K562 (cell line): ENCODE data around the gene TEX50. TPM values are rescaled to one million over a fixed set of nuclear protein-coding genes. Genes with fewer than 3 reads are reported as not detected.

Experiments used
- EGR1 ChIP-seq: fragments of 450-650 bp; conservative IDR thresholded peaks from 2 replicates; pipeline ENCODE4 v1.6.1; 2017; ENCODE audit warnings: mild to moderate bottlenecking
- FOXJ2 ChIP-seq: fragments of 200-800 bp; sonication (Bioruptor generic); IDR thresholded peaks from 2 replicates; pipeline ENCODE4 v1.6.1; 2016; ENCODE audit warnings: missing genetic modification characterization, missing compliant biosample characterization
- FOXJ3 ChIP-seq: sonication (generic); formaldehyde crosslinking; IDR thresholded peaks from 2 replicates; pipeline ENCODE4 v1.4.0; 2020; ENCODE audit warnings: mild to moderate bottlenecking, missing genetic modification reagents
- HDGF ChIP-seq: fragments of 450-650 bp; IDR thresholded peaks from 2 replicates; pipeline ENCODE4 v1.6.1; 2016
- HNRNPH1 ChIP-seq: fragments of 200-400 bp; formaldehyde crosslinking; optimal IDR thresholded peaks from 2 replicates; pipeline ENCODE3; 2017; ENCODE audit warnings: low read depth, mild to moderate bottlenecking, low read length, moderate library complexity
- MTA2 ChIP-seq: fragments of 450-650 bp; IDR thresholded peaks from 2 replicates; pipeline ENCODE4 v1.6.1; 2016; ENCODE audit warnings: low read depth
- MYNN ChIP-seq, 2 experiments: sonication (generic); formaldehyde crosslinking in 1 of 2; IDR thresholded peaks; 2 replicates each; pipeline versions ENCODE4 v1.5.0 to v1.6.1; 2016 to 2020; ENCODE audit warnings: antibody characterized with exemption in 1 of 2, missing genetic modification reagents in 1 of 2
- NRF1 ChIP-seq, 2 experiments: fragments of 450-650 bp; IDR thresholded peaks in 1 of 2; conservative IDR thresholded peaks in 1 of 2; 2 replicates each; pipeline ENCODE4 v1.6.1; 2014; ENCODE audit warnings: mild to moderate bottlenecking in 2 of 2
- RREB1 ChIP-seq: fragments of 250-450 bp; sonication (Bioruptor Pico); IDR thresholded peaks from 2 replicates; pipeline ENCODE4 v1.4.0; 2020
- SP2 ChIP-seq: IDR thresholded peaks from 2 replicates; pipeline ENCODE4 v1.6.1; 2011; ENCODE audit warnings: mild to moderate bottlenecking, low read depth, low read length, moderate library complexity; ENCODE audit not compliant: poor library complexity, severe bottlenecking; ENCODE audit errors: extremely low read depth
- TAL1 ChIP-seq: fragments of 450-650 bp; IDR thresholded peaks from 2 replicates; pipeline ENCODE4 v1.6.1; 2016; ENCODE audit warnings: mild to moderate bottlenecking
- TFAM ChIP-seq: fragments of 250-450 bp; sonication (Bioruptor Pico); conservative IDR thresholded peaks from 2 replicates; pipeline ENCODE4 v1.5.0; 2021; ENCODE audit warnings: mild to moderate bottlenecking, moderate library complexity
- THAP7 ChIP-seq: fragments of 250-450 bp; sonication (Bioruptor Pico); IDR thresholded peaks from 2 replicates; pipeline ENCODE4 v1.5.0; 2021
- polyA plus RNA-seq, 8 experiments: library from polyadenylated mRNA; depleted of rRNA in 4 of 8; stranded (reverse) in 5 of 8; unstranded in 3 of 8; fragments of >200 nt; fragmentation: Nextera tagmentation in 2 of 8; fragmentation: Illumina TruSeq in 1 of 8; extraction: Ambion mirVana in 2 of 8; extraction: Trizol in 1 of 8; gene quantifications; 2 replicates each; pipeline versions ENCODE4 v1.2.1 to v1.2.3, GENCODE V29; 2011 to 2014; ENCODE audit warnings: inconsistent platforms in 1 of 8, missing spikeins in 1 of 8
- total RNA-seq, 7 experiments: library from RNA; depleted of rRNA in 6 of 7; stranded (reverse); fragments of >200 nt in 6 of 7; fragmentation: Illumina TruSeq in 2 of 7; extraction: Trizol in 2 of 7; gene quantifications; 2 replicates each; pipeline versions ENCODE4 v1.2.1 to v1.2.3, GENCODE V29; 2011 to 2021; ENCODE audit warnings: low replicate concordance in 1 of 7
- TF ChIP-seq, protein P1 (sequence below), 2 experiments: fragments of 450-650 bp; IDR thresholded peaks; 2 replicates each; pipeline ENCODE4 v1.6.1; 2016; ENCODE audit warnings: mild to moderate bottlenecking in 2 of 2, borderline replicate concordance in 1 of 2, low read depth in 1 of 2, moderate library complexity in 1 of 2

TEX50 gene
- total and polyA plus RNA-seq, 9 of the 15 experiments (the other 6 are each of a cell fraction or from before 2014, with no cell fraction given), result not detected

DNA sequence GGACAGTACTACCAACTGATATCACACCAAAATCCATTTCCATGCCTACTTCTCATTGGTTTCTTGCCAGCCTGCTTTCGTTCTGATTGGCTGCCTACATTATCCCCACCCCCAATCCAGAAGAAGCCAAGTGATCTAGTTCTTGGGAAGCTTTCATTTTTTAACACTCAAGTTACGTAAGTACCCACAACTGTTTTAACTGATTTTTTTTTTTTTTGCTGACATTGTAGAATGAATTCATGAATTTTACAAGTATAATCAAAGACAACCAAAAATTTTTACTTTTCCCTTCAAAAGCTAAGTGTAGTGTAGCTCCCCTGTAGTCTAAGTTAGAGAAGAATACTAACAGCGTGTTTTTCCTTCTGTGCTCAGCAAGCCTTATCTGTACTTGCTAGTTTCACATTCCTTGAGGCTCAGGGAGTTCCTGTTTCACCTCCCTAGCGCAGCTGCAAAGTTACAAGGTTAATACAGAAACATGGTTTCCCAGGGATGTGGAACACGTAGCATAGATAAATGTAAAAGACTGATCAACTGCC lies 32.0 kb upstream of the TEX50 start, which contains the start of gene SLC9C2 (continued):
- no peak for TF ChIP-seq FOXJ2
- no peak for TF ChIP-seq TAL1
- TF ChIP-seq MTA2, result no peak
- TF ChIP-seq SP2, result no peak
- TF ChIP-seq NRF1 (conservative IDR thresholded peaks at IDR 0.05 in 1 of 2, IDR thresholded peaks at IDR 0.05 in 1 of 2), result peak; percentile 86 to 88
- no peak for TF ChIP-seq TFAM (CRISPR knock-in tag)
- no peak for TF ChIP-seq HDGF
- no peak for TF ChIP-seq HNRNPH1
- no peak for TF ChIP-seq EGR1
- TF ChIP-seq RREB1 (CRISPR knock-in tag), result no peak
- TF ChIP-seq, protein P1, sequence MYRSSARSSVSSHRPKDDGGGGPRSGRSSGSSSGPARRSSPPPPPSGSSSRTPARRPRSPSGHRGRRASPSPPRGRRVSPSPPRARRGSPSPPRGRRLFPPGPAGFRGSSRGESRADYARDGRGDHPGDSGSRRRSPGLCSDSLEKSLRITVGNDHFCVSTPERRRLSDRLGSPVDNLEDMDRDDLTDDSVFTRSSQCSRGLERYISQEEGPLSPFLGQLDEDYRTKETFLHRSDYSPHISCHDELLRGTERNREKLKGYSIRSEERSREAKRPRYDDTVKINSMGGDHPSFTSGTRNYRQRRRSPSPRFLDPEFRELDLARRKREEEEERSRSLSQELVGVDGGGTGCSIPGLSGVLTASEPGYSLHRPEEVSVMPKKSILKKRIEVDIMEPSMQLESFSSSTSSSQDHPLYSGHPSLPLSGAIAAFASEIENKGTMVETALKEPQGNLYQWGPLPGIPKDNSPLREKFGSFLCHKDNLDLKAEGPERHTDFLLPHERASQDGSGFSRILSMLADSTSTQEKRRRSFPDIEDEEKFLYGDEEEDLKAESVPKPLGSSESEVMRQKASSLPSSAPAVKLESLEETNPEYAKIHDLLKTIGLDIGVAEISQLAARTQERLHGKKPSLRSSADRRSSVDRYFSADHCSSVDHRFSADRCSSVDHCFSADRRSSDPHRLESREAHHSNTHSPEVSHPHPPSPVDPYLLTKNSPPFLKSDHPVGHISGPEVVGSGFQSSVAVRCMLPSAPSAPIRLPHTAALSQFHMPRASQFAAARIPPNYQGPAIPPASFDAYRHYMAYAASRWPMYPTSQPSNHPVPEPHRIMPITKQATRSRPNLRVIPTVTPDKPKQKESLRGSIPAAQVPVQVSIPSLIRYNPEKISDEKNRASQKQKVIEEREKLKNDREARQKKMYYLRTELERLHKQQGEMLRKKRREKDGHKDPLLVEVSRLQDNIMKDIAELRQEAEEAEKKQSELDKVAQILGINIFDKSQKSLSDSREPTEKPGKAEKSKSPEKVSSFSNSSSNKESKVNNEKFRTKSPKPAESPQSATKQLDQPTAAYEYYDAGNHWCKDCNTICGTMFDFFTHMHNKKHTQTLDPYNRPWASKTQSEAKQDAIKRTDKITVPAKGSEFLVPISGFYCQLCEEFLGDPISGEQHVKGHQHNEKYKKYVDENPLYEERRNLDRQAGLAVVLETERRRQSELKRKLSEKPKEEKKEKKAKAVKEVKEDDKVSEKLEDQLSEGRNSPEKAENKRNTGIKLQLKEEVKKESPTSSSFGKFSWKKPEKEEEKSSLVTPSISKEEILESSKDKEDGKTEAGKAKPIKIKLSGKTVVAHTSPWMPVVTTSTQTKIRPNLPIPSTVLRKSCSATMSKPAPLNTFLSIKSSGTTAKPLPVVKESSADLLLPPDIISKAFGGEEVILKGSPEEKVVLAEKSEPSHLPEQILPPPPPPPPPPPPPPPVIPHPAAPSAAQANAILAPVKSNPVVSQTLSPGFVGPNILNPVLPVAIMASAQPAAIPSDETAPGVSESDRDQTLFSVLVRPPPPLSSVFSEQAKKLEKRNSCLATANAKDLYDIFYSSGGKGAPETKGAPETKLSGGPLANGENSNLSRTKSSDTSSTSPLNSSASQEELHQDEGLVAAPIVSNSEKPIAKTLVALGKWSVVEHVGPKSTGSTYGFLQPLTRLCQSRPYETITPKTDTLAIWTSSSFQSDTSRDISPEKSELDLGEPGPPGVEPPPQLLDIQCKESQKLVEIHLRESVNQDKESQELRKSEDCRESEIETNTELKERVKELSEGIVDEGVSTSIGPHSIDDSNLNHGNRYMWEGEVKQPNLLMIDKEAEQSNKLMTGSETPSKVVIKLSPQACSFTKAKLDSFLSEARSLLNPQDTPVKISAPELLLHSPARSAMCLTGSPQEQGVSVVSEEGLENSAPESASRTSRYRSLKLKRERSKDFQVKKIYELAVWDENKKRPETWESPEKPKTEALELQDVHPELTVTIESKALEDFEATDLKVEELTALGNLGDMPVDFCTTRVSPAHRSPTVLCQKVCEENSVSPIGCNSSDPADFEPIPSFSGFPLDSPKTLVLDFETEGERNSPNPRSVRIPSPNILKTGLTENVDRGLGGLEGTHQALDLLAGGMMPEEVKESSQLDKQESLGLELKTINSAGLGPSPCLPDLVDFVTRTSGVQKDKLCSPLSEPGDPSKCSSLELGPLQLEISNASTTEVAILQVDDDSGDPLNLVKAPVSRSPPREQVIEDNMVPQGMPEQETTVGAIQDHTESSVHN (IDR thresholded peaks at IDR 0.05; ENCODE audit: borderline replicate concordance in 1 of 2, low read depth in 1 of 2), result no peak
- TF ChIP-seq FOXJ3 (CRISPR knock-in tag), result no peak
- TF ChIP-seq MYNN (IDR thresholded peaks at IDR 0.05), result no peak
- no peak for TF ChIP-seq MYNN (CRISPR knock-in tag; IDR thresholded peaks at IDR 0.05)
- TF ChIP-seq THAP7 (CRISPR knock-in tag), result no peak
